B cell (primary cell): ENCODE results near the gene PTPRN2. TPM values are rescaled to one million over a fixed set of nuclear protein-coding genes. Genes with fewer than 3 reads are reported as not detected.
"Not testable (repeated sequence)": the region's sequence is repeated elsewhere in the genome, so short reads cannot be mapped to it uniquely, and the experiment has no call there.

ENCODE experiments used
- ATAC-seq: fragments of 200-7000 bp; cut with Tn5 transposase; one replicate; pipeline ENCODE4 v1.10.0; 2021; ENCODE audit warnings: low read depth, mild to moderate bottlenecking, moderate number of reproducible peaks, moderate library complexity
- CTCF ChIA-PET: fragments of 350-600 bp; sonication (Branson Sonifier 250); formaldehyde crosslinking; loops from one replicate; lab custom pipeline; 2021; ENCODE audit warnings: antibody characterized with exemption, inconsistent platforms; lab: Charles Lee
- POLR2A ChIA-PET: fragments of 350-600 bp; sonication (Branson Sonifier 250); formaldehyde crosslinking; loops from one replicate; lab custom pipeline; 2021; ENCODE audit warnings: antibody characterized with exemption; lab: Charles Lee
- DNase-seq: peaks from one replicate; pipeline ENCODE4 v3.0.0; 2013
- H2AFZ ChIP-seq: 2 replicates; pipeline ENCODE4 v1.6.1; 2012; ENCODE audit warnings: mild to moderate bottlenecking, low read depth, low read length; ENCODE audit not compliant: insufficient read depth, poor library complexity, severe bottlenecking
- H3K27ac ChIP-seq, 2 donors: 1 replicate in 1 of 2; 2 replicates in 1 of 2; pipeline ENCODE4 v1.5.1; 2012 to 2013; ENCODE audit warnings: low read length in 2 of 2, mild to moderate bottlenecking in 2 of 2, moderate library complexity in 1 of 2
- H3K27me3 ChIP-seq, 4 experiments: fragments of 200-600 bp in 1 of 4; sonication (generic) in 1 of 4; replicated peaks in 1 of 4; 1 replicate in 2 of 4; 2 replicates in 2 of 4; pipeline versions ENCODE4 v1.6.1 to v1.7.0; 2013 to 2016; ENCODE audit warnings: low read length in 3 of 4, mild to moderate bottlenecking in 2 of 4, mixed read lengths in 1 of 4, moderate library complexity in 1 of 4; ENCODE audit not compliant: insufficient read depth in 4 of 4, control insufficient read depth in 3 of 4; ENCODE audit errors: control extremely low read depth in 1 of 4
- H3K36me3 ChIP-seq, 2 experiments: replicated peaks in 1 of 2; 1 replicate in 1 of 2; 2 replicates in 1 of 2; pipeline versions ENCODE4 v1.6.1 to v1.7.1; 2013; ENCODE audit warnings: low read length in 1 of 2; ENCODE audit not compliant: insufficient read depth in 2 of 2, control insufficient read depth in 1 of 2; ENCODE audit errors: control extremely low read depth in 1 of 2, extremely low read depth in 1 of 2
- H3K4me1 ChIP-seq, 2 donors: fragments of 200-600 bp in 1 of 2; sonication (generic) in 1 of 2; 1 replicate in 1 of 2; 2 replicates in 1 of 2; pipeline versions ENCODE4 v1.5.1 to v1.6.1; 2013 to 2017; ENCODE audit warnings: low read length in 2 of 2; ENCODE audit not compliant: control insufficient read depth in 2 of 2, insufficient read depth in 2 of 2
- H3K4me2 ChIP-seq: replicated peaks from 2 replicates; pipeline ENCODE3; 2012; ENCODE audit warnings: mild to moderate bottlenecking, low read depth, low read length; ENCODE audit not compliant: poor library complexity, severe bottlenecking
- H3K4me3 ChIP-seq, 5 experiments: fragments of 200-600 bp in 1 of 5; sonication (generic) in 1 of 5; 1 replicate in 3 of 5; 2 replicates in 2 of 5; pipeline versions ENCODE4 v1.5.1 to v1.7.0; 2011 to 2016; ENCODE audit warnings: low read length in 4 of 5, mild to moderate bottlenecking in 4 of 5, low read depth in 2 of 5, control low read depth in 1 of 5, moderate library complexity in 1 of 5; ENCODE audit not compliant: insufficient read depth in 1 of 5; ENCODE audit errors: control extremely low read depth in 1 of 5, extremely low read depth in 1 of 5
- H3K79me2 ChIP-seq: fragments of 200-600 bp; sonication (generic); one replicate; pipeline ENCODE4 v1.6.0; 2016; ENCODE audit warnings: low read length; ENCODE audit not compliant: control insufficient read depth, insufficient read depth
- H3K9ac ChIP-seq: fragments of 200-600 bp; sonication (generic); 2 replicates; pipeline ENCODE4 v1.6.1; 2017; ENCODE audit warnings: mild to moderate bottlenecking, low read length, moderate library complexity
- H3K9me3 ChIP-seq, 3 donors: one replicate each; pipeline versions ENCODE4 v1.6.1 to v1.7.1; 2013; ENCODE audit warnings: low read length in 2 of 3; ENCODE audit not compliant: control insufficient read depth in 2 of 3, insufficient read depth in 1 of 3; ENCODE audit errors: control extremely low read depth in 1 of 3
- H4K20me1 ChIP-seq: 2 replicates; pipeline ENCODE4 v1.6.0; 2012; ENCODE audit warnings: mild to moderate bottlenecking, low read length; ENCODE audit not compliant: insufficient read depth, control insufficient read depth, poor library complexity, severe bottlenecking
- H3K27ac Mint-ChIP-seq: one replicate; pipeline ENCODE4 v1.8.0; 2021; ENCODE audit warnings: mixed read lengths
- H3K27me3 Mint-ChIP-seq: one replicate; pipeline ENCODE4 v1.8.0; 2021; ENCODE audit warnings: mixed read lengths
- H3K4me1 Mint-ChIP-seq: one replicate; pipeline ENCODE4 v1.8.0; 2021; ENCODE audit warnings: mixed read lengths
- H3K4me3 Mint-ChIP-seq: one replicate; pipeline ENCODE4 v1.8.0; 2021; ENCODE audit warnings: mixed read lengths
- H3K9me3 Mint-ChIP-seq: one replicate; pipeline ENCODE4 v1.8.0; 2022; ENCODE audit warnings: mixed read lengths; ENCODE audit not compliant: insufficient read depth
- CTCF ChIP-seq: fragments of 200-600 bp; IDR thresholded peaks from one replicate; pipeline ENCODE4 v1.8.0; 2022; ENCODE audit warnings: antibody characterized with exemption, mild to moderate bottlenecking
- EZH2 ChIP-seq: IDR thresholded peaks from 2 replicates; pipeline ENCODE4 v1.6.1; 2012; ENCODE audit warnings: borderline replicate concordance, low read depth, mild to moderate bottlenecking, moderate library complexity, low read length; ENCODE audit not compliant: insufficient read depth, poor library complexity, severe bottlenecking
- WGBS: methylation state at CpG from one replicate; pipeline ENCODE4 v1.1.5; 2013; ENCODE audit warnings: missing lambda C conversion rate; ENCODE audit not compliant: insufficient coverage; 5-methylcytosine and 5-hydroxymethylcytosine counted together
- intact Hi-C: fragments of 100-400 bp; cut with micrococcal nuclease; formaldehyde crosslinking; loops from one replicate; pipeline ENCODE4 v1.10.0; 2022
- polyA plus RNA-seq: library from polyadenylated mRNA; depleted of rRNA; stranded (reverse); fragments of >200 nt; gene quantifications from 2 replicates; pipeline ENCODE4 v1.2.3, GENCODE V29; 2012
- total RNA-seq, 2 donors: library from RNA; stranded (reverse); fragments of 120-200 nt in 1 of 2; gene quantifications; 1 replicate in 1 of 2; 2 replicates in 1 of 2; pipeline versions ENCODE4 v1.2.3 to v1.2.4, GENCODE V29; 2013 to 2022

Gene PTPRN2
- total and polyA plus RNA-seq, 2 donors (not counting 1 experiment from before 2014, with no cell fraction given): 2.0 to 5.0 TPM

GRCh38 chr7:158534598-158534997 lies 53.0 kb downstream of the PTPRN2 start:
- intact Hi-C loops: no loop called here
- POLR2A ChIA-PET: no interaction called here
- Histone ChIP-seq H3K9ac (no peak overlapping the region), H3K4me2 (no peak overlapping the region), H3K4me1 (no peaks in the 10 kb centered on the region), H3K36me3 (no peaks in the 10 kb centered on the region), H3K27me3 (peaks cover 0 to 2% (median 0%) of the 10 kb centered on the region in 4 experiments), H3K4me3 (no peak overlapping the region), H3K9me3 (peaks cover 0 to 16% (median 0%) of the 10 kb centered on the region in 3 donors), H3K79me2 (no peaks in the 10 kb centered on the region), H4K20me1 (no peaks in the 10 kb centered on the region), H2AFZ (no peak overlapping the region), H3K27ac (no peak overlapping the region)
- Mint-ChIP-seq H3K4me1 (peaks cover 8% of the 10 kb centered on the region), H3K27me3 (peaks cover 8% of the 10 kb centered on the region), H3K4me3 (no peak overlapping the region), H3K27ac (no peak overlapping the region), H3K9me3 (no peaks in the 10 kb centered on the region)
- 93% methylated on average over 10 of the region's 16 CpGs for WGBS
- TF ChIP-seq EZH2: no peak
- TF ChIP-seq CTCF: no peak
- ATAC-seq (no peak), DNase-seq (no peak)
- CTCF ChIA-PET: no interaction called here

DNA sequence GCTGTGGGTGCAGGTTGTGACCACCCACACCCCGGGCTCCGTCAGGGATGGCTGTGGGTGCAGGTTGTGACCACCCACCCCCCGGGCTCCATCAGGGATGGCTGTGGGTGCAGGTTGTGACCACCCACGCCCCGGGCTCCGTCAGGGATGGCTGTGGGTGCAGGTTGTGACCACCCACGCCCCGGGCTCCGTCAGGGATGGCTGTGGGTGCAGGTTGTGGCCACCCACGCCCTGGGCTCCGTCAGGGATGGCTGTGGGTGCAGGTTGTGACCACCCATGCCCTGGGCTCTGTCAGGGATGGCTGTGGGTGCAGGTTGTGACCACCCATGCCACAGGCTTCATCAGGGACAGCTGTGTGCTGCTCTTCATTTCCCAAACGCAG lies 53.5 kb downstream of the PTPRN2 start:
- H3K36me3 ChIP-seq, H3K4me1 Mint-ChIP-seq, H3K79me2 ChIP-seq, CTCF ChIA-PET, H3K4me1 ChIP-seq, H3K27me3 ChIP-seq, intact Hi-C loops, H4K20me1 ChIP-seq, POLR2A ChIA-PET, H2AFZ ChIP-seq, H3K9ac ChIP-seq, H3K27me3 Mint-ChIP-seq, H3K4me2 ChIP-seq, ATAC-seq, H3K9me3 Mint-ChIP-seq, H3K27ac ChIP-seq, H3K4me3 ChIP-seq, H3K27ac Mint-ChIP-seq, DNase-seq, H3K4me3 Mint-ChIP-seq: not testable (repeated sequence)
- peaks cover 0 to 16% (median 0%) of the 10 kb centered on the region in 3 donors for H3K9me3 ChIP-seq
- 65% methylated on average over 10 of the region's 12 CpGs for WGBS
